Inflammatory macrophage treated with lipopolysaccharide for 4 hours (primary cell): ENCODE measurements around the gene BEST3.

ENCODE experiments used
- DNase-seq: peaks from one replicate; pipeline ENCODE4 v3.0.0-alpha.2; 2020

Gene BEST3

GRCh38 chr12:69698769-69699540 lies at the start of gene BEST3:
BEST3 (minus strand) TSS chr12:69699303; CDS start chr12:69697798, 1,505 bp downstream.
- no peak for DNase-seq

- DNase-seq: no peak
These were observed 45.0 kb upstream of the BEST3 start for GRCh38 chr12:69744109-69744508.

GRCh38 chr12:69739287-69740191 lies 40.4 kb upstream of the BEST3 start:
- DNase-seq: peak; percentile 38

- peak; percentile 84 for DNase-seq
These were observed 39.5 kb upstream of the BEST3 start, which contains the start of gene RAB3IP for GRCh38 chr12:69738351-69739286. RAB3IP (plus strand) TSS chr12:69738860; CDS start chr12:69755409, 16,549 bp downstream.

GRCh38 chr12:69733638-69734037 lies 34.5 kb upstream of the BEST3 start:
- no peak for DNase-seq

GRCh38 chr12:69732088-69732487 lies 33.0 kb upstream of the BEST3 start:
- no peak for DNase-seq

GRCh38 chr12:69726922-69727321 lies 27.8 kb upstream of the BEST3 start:
- no peak for DNase-seq

- no peak for DNase-seq
These were observed 21.6 kb upstream of the BEST3 start for GRCh38 chr12:69720750-69721149.

- DNase-seq: no peak
These were observed 20.5 kb upstream of the BEST3 start for GRCh38 chr12:69719336-69720316.

- no peak for DNase-seq
These were observed 15.4 kb upstream of the BEST3 start for GRCh38 chr12:69714542-69714941.

- DNase-seq: no peak
These were observed 13.7 kb upstream of the BEST3 start for GRCh38 chr12:69712826-69713225.

- no peak for DNase-seq
These were observed 9.5 kb upstream of the BEST3 start for GRCh38 chr12:69708649-69709048.

- no peak for DNase-seq
These were observed 5.3 kb upstream of the BEST3 start for GRCh38 chr12:69704357-69704756.

- DNase-seq: no peak
These were observed 4.1 kb upstream of the BEST3 start for GRCh38 chr12:69703146-69703642.

GRCh38 chr12:69701826-69702225 lies 2.7 kb upstream of the BEST3 start:
- no peak for DNase-seq

GRCh38 chr12:69698054-69698453 lies 1.0 kb downstream of the BEST3 start:
- no peak for DNase-seq

GRCh38 chr12:69694123-69694522 lies 5.0 kb downstream of the BEST3 start:
- DNase-seq: no peak

- no peak for DNase-seq
These were observed 9.5 kb downstream of the BEST3 start for GRCh38 chr12:69689638-69690037.

GRCh38 chr12:69688471-69689427 lies 10.4 kb downstream of the BEST3 start:
- peak; percentile 56 for DNase-seq

GRCh38 chr12:69688021-69688420 lies 11.1 kb downstream of the BEST3 start:
- no peak for DNase-seq
